HFFc6 (cell line): ENCODE data around the gene ARID5A. TPM values are rescaled to one million over a fixed set of nuclear protein-coding genes. Genes with fewer than 3 reads are reported as not detected.

Source experiments
- DNase-seq: peaks from one replicate; pipeline ENCODE4 v3.0.0-alpha.2; 2018
- H3K27ac Mint-ChIP-seq: 2 replicates; pipeline ENCODE4 v1.8.0; 2020; ENCODE audit warnings: mild to moderate bottlenecking, mixed read lengths
- H3K27me3 Mint-ChIP-seq: 2 replicates; pipeline ENCODE4 v1.8.0; 2021; ENCODE audit warnings: mild to moderate bottlenecking, moderate library complexity, mixed read lengths; ENCODE audit not compliant: insufficient read depth
- H3K36me3 Mint-ChIP-seq: 2 replicates; pipeline ENCODE4 v1.8.0; 2021; ENCODE audit warnings: low read depth, mixed read lengths
- H3K4me1 Mint-ChIP-seq: 2 replicates; pipeline ENCODE4 v1.8.0; 2020; ENCODE audit warnings: low read depth, mixed read lengths
- H3K4me3 Mint-ChIP-seq: 2 replicates; pipeline ENCODE4 v1.8.0; 2020; ENCODE audit warnings: mild to moderate bottlenecking, moderate library complexity, mixed read lengths
- H3K9me3 Mint-ChIP-seq: 2 replicates; pipeline ENCODE4 v1.8.0; 2020; ENCODE audit warnings: mild to moderate bottlenecking, mixed read lengths
- CTCF ChIP-seq: fragments of 200-600 bp; sonication (generic); IDR thresholded peaks from 2 replicates; pipeline ENCODE4 v1.5.0; 2021; ENCODE audit warnings: antibody characterized with exemption, mild to moderate bottlenecking
- total RNA-seq, 6 experiments: library from RNA; stranded (reverse); fragmentation: NEBNext Ultra II Directional; extraction: Animal tissue kit (Norgen Biotek cat#: 25700); gene quantifications; 2 replicates in 1 of 6; 3 replicates in 5 of 6; pipeline ENCODE4 v1.2.3, GENCODE V29; 2021

Gene ARID5A
- total RNA-seq, 6 experiments from 2014 or later = 9.6 to 13.6 (median 10.0) TPM

GRCh38 chr2:96596596-96596995 is 60.0 kb downstream of the ARID5A start:
- Mint-ChIP-seq H3K27ac (no peak overlapping the region), H3K36me3 (peaks cover 61% of the 10 kb centered on the region), H3K4me1 (no peaks in the 10 kb centered on the region), H3K27me3 (no peaks in the 10 kb centered on the region), H3K4me3 (no peak overlapping the region), H3K9me3 (no peaks in the 10 kb centered on the region)
- no peak for TF ChIP-seq CTCF
- no peak for DNase-seq

DNA sequence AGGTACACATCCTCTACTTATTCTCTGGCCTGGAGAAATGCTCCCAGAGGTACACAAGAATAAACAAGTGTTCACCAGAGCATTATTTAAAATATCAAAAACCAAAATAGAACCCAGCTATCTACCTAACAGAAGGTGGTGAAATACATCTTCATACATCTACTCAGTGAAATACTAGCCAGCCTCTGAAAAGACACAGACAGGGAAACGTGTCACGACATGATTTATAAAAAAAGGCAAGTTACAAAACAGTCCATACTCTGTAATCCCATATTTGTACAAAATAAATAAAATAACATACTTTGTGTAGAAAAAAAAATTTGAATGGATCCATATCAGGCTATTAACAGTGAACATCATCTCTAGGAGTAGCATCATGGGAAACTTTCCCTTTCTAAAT is 63.4 kb downstream of the ARID5A start:
- no peak for TF ChIP-seq CTCF
- H3K36me3 Mint-ChIP-seq = peaks cover 43% of the 10 kb centered on the region
- no peak overlapping the region for H3K4me3 Mint-ChIP-seq
- DNase-seq = no peak
- H3K27ac Mint-ChIP-seq = no peak overlapping the region
- no peaks in the 10 kb centered on the region for H3K27me3 Mint-ChIP-seq
- H3K9me3 Mint-ChIP-seq = no peaks in the 10 kb centered on the region
- H3K4me1 Mint-ChIP-seq = no peaks in the 10 kb centered on the region

DNA sequence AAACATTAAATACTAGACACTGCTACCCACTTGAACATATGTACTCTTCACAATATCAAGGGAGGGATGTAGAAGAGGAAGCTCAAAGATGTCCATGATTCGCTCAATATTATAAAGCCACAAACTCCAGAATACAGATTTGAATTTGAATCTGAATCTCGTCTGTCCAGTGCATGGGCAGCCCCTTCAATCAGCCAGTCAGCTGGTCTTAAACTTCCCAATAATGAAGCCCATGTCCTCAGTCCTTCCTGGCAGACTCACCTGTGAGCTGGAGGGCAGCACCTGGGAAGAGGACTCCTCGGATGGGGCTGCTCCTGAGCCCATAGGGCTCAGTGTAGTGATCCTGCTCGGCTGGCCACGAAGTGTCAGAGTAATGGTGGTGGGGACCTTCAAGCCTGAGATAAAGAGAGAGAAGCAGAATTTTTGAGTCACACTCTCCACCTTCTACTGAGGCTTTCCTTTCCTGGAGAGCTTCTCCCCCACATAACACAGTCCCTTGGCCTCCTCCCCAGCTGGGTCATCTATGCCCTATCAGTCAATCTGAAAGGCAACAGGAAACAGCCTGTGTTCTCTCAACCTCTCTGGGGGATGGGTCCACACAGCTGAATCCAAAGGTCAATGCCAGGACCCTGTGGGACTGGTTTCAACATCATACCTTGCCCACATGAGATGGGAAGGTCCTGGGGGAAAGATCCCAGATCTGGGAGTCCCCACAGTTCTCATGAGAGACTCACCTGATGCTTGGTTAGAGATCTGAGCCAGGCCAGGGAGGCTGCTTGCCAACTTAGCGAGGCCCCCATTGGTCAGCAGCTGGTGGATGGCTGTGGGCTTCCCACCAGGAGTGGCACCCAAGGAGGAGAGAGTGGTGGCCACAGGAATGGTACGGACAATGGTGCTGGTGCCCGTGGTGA is 65.1 kb downstream of the ARID5A start:
- H3K4me1 Mint-ChIP-seq = peaks cover 14% of the 10 kb centered on the region
- H3K27ac Mint-ChIP-seq = no peak overlapping the region
- no peaks in the 10 kb centered on the region for H3K27me3 Mint-ChIP-seq
- no peak overlapping the region for H3K4me3 Mint-ChIP-seq
- DNase-seq = no peak
- H3K9me3 Mint-ChIP-seq = no peaks in the 10 kb centered on the region
- no peak for TF ChIP-seq CTCF
- peaks cover 55% of the 10 kb centered on the region for H3K36me3 Mint-ChIP-seq

Other genes starting within 250 kb of the ARID5A start
- gene SNRNP200, start 231.2 kb upstream of the ARID5A start, total RNA-seq = 100 to 1,000 TPM in 2 of 6 experiments, 10 to 100 TPM in 4; 88.0 to 106 (median 93.3) TPM
- gene ITPRIPL1, start 211.4 kb upstream of the ARID5A start, total RNA-seq = 1 to 10 TPM in 2 of 6 experiments, under 1 TPM in 4; 0.55 to 1.2 (median 0.94) TPM
- gene NCAPH, start 201.0 kb upstream of the ARID5A start, total RNA-seq = 10 to 100 TPM; 10.8 to 25.4 (median 24.0) TPM
- gene NEURL3, start 31.4 kb upstream of the ARID5A start, total RNA-seq = not detected
- 10 to 100 TPM; 19.3 to 28.3 (median 26.7) TPM for gene KANSL3, start 101.6 kb downstream of the ARID5A start, total RNA-seq
- not detected for gene FER1L5, start 106.0 kb downstream of the ARID5A start, total RNA-seq
- gene LMAN2L, start 203.3 kb downstream of the ARID5A start, total RNA-seq = 10 to 100 TPM; 24.3 to 27.7 (median 26.4) TPM
- 1 to 10 TPM; 4.4 to 5.4 (median 5.1) TPM for gene CNNM4, start 224.2 kb downstream of the ARID5A start, total RNA-seq